ENCODE results near the gene CEBPE.

Gene CEBPE

DNA sequence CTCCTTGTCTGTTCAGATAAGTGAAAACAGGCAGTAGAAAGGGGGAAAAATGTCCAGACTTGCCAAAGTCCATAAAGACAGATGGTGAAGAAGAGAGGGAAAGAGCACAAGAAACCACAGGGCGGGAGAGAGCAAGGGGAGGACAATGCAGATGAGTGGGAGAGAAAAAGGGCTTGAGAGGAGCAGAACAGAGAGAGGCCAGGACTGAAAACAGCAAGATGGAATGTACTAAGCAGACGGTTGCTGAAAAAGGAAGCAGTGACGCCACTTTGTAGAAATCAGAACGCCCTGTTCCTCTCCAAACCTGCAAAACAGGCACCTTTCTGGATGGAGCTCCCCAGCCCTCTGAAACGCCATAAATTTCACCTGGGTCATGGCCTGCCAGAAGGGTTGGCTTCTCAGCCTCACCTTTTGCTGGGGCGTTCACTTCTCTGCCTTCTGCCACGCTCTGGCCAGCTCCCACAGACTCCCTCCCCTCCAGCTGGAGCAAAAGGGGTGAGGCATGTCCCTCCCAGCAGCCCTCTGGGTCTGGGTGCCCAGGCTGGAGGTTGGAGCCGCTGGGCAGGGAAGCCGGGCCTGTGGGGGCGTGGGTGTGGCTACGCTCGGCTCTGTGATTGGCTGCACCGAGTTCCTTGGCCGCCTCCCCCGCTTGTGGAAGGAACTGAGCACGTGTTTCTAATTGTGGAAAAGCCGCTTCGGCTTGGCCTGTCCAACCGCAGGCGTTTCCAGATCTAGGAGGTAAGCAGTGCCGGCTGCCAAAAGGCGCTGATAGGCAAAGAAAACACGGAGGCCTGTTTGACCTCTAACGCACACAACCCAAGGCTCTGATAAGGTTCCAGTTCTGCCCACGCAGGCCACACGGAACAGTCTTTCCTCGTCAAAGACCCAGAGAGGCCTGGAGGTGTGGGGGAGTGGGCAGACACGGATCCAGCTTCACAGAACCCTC lies 35.1 kb upstream of the CEBPE start:
- no peak overlapping the region for H3K4me2 ChIP-seq (ENCODE audit: low read length)

GRCh38 chr14:23151342-23151741 lies 32.3 kb upstream of the CEBPE start:
- Histone ChIP-seq H3K9ac (ENCODE audit: low read length) (no peak overlapping the region), H3K4me2 (ENCODE audit: low read length) (no peak overlapping the region), H3F3A (ENCODE audit: insufficient read depth, low read length) (no peaks in the 10 kb centered on the region), H3K27me3 (ENCODE audit: insufficient read depth, low read length) (peaks cover 8% of the 10 kb centered on the region; the same call in 1 of the 2 replicates), H3K27ac (ENCODE audit: low read depth, low read length, poor library complexity, severe bottlenecking) (no peak overlapping the region), H3K4me1 (ENCODE audit: insufficient read depth, low read length, severe bottlenecking) (no peaks in the 10 kb centered on the region), H3K36me3 (ENCODE audit: insufficient read depth, low read length) (no peaks in the 10 kb centered on the region), H3K9me3 (ENCODE audit: low read length) (no peaks in the 10 kb centered on the region), H3K4me3 (ENCODE audit: low read depth, low read length, poor library complexity, severe bottlenecking) (no peak overlapping the region), H4K20me1 (ENCODE audit: insufficient read depth, low read length) (no peaks in the 10 kb centered on the region), H3K9me2 (ENCODE audit: low read depth, low read length) (no peaks in the 10 kb centered on the region), H3K79me2 (ENCODE audit: insufficient read depth, low read length) (no peaks in the 10 kb centered on the region), H2AFZ (ENCODE audit: low read length) (no peak overlapping the region)
- no peak for TF ChIP-seq EZH2 (IDR thresholded peaks at IDR 0.05; ENCODE audit: borderline replicate concordance, low read length)
- TF ChIP-seq, protein P1, sequence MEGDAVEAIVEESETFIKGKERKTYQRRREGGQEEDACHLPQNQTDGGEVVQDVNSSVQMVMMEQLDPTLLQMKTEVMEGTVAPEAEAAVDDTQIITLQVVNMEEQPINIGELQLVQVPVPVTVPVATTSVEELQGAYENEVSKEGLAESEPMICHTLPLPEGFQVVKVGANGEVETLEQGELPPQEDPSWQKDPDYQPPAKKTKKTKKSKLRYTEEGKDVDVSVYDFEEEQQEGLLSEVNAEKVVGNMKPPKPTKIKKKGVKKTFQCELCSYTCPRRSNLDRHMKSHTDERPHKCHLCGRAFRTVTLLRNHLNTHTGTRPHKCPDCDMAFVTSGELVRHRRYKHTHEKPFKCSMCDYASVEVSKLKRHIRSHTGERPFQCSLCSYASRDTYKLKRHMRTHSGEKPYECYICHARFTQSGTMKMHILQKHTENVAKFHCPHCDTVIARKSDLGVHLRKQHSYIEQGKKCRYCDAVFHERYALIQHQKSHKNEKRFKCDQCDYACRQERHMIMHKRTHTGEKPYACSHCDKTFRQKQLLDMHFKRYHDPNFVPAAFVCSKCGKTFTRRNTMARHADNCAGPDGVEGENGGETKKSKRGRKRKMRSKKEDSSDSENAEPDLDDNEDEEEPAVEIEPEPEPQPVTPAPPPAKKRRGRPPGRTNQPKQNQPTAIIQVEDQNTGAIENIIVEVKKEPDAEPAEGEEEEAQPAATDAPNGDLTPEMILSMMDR (IDR thresholded peaks at IDR 0.05; ENCODE audit: low read length), result no peak

More for the DNA sequence above, 35.1 kb upstream of the CEBPE start:
- no peak overlapping the region for H2AFZ ChIP-seq (ENCODE audit: low read length)
- TF ChIP-seq, protein P1 (IDR thresholded peaks at IDR 0.05; ENCODE audit: low read length), result no peak
- TF ChIP-seq EZH2 (IDR thresholded peaks at IDR 0.05; ENCODE audit: borderline replicate concordance, low read length), result no peak
- H3K9ac ChIP-seq (ENCODE audit: low read length), result no peak overlapping the region
- no peaks in the 10 kb centered on the region for H3K4me1 ChIP-seq (ENCODE audit: insufficient read depth, low read length, severe bottlenecking)
- no peaks in the 10 kb centered on the region for H3K9me2 ChIP-seq (ENCODE audit: low read depth, low read length)
- no peak overlapping the region for H3K27ac ChIP-seq (ENCODE audit: low read depth, low read length, poor library complexity, severe bottlenecking)
- peaks cover 3% of the 10 kb centered on the region; the same call in 1 of the 2 replicates for H3K27me3 ChIP-seq (ENCODE audit: insufficient read depth, low read length)
- no peaks in the 10 kb centered on the region for H3K9me3 ChIP-seq (ENCODE audit: low read length)
- no peaks in the 10 kb centered on the region for H3K79me2 ChIP-seq (ENCODE audit: insufficient read depth, low read length)
- H3K4me3 ChIP-seq (ENCODE audit: low read depth, low read length, poor library complexity, severe bottlenecking), result no peak overlapping the region
- H4K20me1 ChIP-seq (ENCODE audit: insufficient read depth, low read length), result no peaks in the 10 kb centered on the region
- H3F3A ChIP-seq (ENCODE audit: insufficient read depth, low read length), result no peaks in the 10 kb centered on the region
- H3K36me3 ChIP-seq (ENCODE audit: insufficient read depth, low read length), result no peaks in the 10 kb centered on the region

DNA sequence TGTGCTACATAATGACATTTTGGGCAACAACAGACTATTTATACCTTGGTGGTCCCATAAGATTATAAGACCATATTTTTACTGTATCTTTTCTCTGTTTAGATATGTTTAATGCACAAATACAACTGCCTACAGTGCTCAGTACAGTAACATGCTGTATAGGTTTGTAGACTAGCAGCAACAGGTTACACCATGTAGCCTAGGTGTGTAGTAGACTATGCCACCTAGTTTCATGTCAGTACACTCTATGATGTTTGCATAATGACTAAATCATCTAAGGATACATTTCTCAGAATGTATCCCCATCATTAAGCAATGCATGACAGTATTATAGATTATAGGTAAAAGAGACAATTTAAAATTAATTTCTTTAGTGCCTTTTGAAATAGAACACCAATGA lies 30.7 kb upstream of the CEBPE start:
- no peaks in the 10 kb centered on the region for H3K9me3 ChIP-seq (ENCODE audit: low read length)
- no peaks in the 10 kb centered on the region for H3K79me2 ChIP-seq (ENCODE audit: insufficient read depth, low read length)
- H3K36me3 ChIP-seq (ENCODE audit: insufficient read depth, low read length), result no peaks in the 10 kb centered on the region

More for the DNA sequence above, 30.7 kb upstream of the CEBPE start:
- Histone ChIP-seq H3K9me2 (ENCODE audit: low read depth, low read length) (no peaks in the 10 kb centered on the region), H2AFZ (ENCODE audit: low read length) (no peak overlapping the region), H3F3A (ENCODE audit: insufficient read depth, low read length) (no peaks in the 10 kb centered on the region), H3K4me1 (ENCODE audit: insufficient read depth, low read length, severe bottlenecking) (no peaks in the 10 kb centered on the region), H3K4me3 (ENCODE audit: low read depth, low read length, poor library complexity, severe bottlenecking) (no peak overlapping the region), H3K9ac (ENCODE audit: low read length) (no peak overlapping the region), H3K27me3 (ENCODE audit: insufficient read depth, low read length) (peaks cover 8% of the 10 kb centered on the region; the same call in 1 of the 2 replicates), H4K20me1 (ENCODE audit: insufficient read depth, low read length) (no peaks in the 10 kb centered on the region), H3K27ac (ENCODE audit: low read depth, low read length, poor library complexity, severe bottlenecking) (no peak overlapping the region), H3K4me2 (ENCODE audit: low read length) (no peak overlapping the region)
- TF ChIP-seq, protein P1 (IDR thresholded peaks at IDR 0.05; ENCODE audit: low read length), result no peak
- no peak for TF ChIP-seq EZH2 (IDR thresholded peaks at IDR 0.05; ENCODE audit: borderline replicate concordance, low read length)

Data from OCI-LY1 (cell line).